Neural progenitor cell (in vitro differentiated cells): ENCODE data around the gene RIC1.

Experiments
- EZH2 ChIP-seq: fragments of 200-600 bp; sonication (generic); IDR thresholded peaks from 2 replicates; pipeline ENCODE4 v1.6.1; 2017; ENCODE audit warnings: antibody characterized with exemption, mild to moderate bottlenecking, moderate library complexity
- EZH2phosphoT487 ChIP-seq: fragments of 200-600 bp; sonication (generic); IDR thresholded peaks from 2 replicates; pipeline ENCODE4 v1.6.1; 2017; ENCODE audit warnings: antibody characterized with exemption
- TF ChIP-seq, protein P1 (sequence below): fragments of 200-600 bp; sonication (generic); IDR thresholded peaks from 2 replicates; pipeline ENCODE4 v1.5.1; 2017; ENCODE audit warnings: antibody characterized with exemption, mild to moderate bottlenecking

DNA sequence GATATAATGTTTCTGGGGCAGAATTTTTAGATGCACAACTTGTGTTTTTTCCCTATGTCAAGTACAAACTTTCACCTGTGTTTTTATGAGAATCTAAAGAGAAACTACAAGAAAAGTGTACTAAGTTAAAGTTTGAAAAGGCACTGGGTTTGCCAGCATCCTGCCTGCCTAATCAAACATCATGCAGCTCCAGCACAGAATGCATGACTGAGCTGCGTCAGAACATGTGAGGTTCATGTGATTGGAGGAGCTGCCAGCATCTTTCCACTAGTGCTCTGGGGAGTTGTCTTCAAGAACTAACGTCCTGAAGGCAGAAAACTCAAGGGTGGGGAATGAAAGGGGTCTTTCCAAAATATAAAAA is 46.1 kb upstream of the RIC1 start:
- TF ChIP-seq, protein P1, sequence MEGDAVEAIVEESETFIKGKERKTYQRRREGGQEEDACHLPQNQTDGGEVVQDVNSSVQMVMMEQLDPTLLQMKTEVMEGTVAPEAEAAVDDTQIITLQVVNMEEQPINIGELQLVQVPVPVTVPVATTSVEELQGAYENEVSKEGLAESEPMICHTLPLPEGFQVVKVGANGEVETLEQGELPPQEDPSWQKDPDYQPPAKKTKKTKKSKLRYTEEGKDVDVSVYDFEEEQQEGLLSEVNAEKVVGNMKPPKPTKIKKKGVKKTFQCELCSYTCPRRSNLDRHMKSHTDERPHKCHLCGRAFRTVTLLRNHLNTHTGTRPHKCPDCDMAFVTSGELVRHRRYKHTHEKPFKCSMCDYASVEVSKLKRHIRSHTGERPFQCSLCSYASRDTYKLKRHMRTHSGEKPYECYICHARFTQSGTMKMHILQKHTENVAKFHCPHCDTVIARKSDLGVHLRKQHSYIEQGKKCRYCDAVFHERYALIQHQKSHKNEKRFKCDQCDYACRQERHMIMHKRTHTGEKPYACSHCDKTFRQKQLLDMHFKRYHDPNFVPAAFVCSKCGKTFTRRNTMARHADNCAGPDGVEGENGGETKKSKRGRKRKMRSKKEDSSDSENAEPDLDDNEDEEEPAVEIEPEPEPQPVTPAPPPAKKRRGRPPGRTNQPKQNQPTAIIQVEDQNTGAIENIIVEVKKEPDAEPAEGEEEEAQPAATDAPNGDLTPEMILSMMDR = no peak
- no peak for TF ChIP-seq EZH2
- no peak for TF ChIP-seq EZH2phosphoT487
